GM21786 (cell line): ENCODE measurements around the gene HSFX3.
"Not testable (repeated sequence)": the region's sequence is repeated elsewhere in the genome, so short reads cannot be mapped to it uniquely, and the experiment has no call there.

Experiments used
- ATAC-seq: cut with Tn5 transposase; IDR thresholded peaks from one replicate; pipeline ENCODE4 v1.9.1; 2021; ENCODE audit not compliant: unreplicated experiment

Gene HSFX3

GRCh38 chrX:149545545-149546543, 3.9 kb downstream of the HSFX3 start:
- ATAC-seq: peak; percentile 60

- ATAC-seq: no peak
Observed at GRCh38 chrX:149541521-149542047, 8.1 kb downstream of the HSFX3 start.

- peak; percentile 80 for ATAC-seq
Observed at GRCh38 chrX:149540621-149541520, 8.9 kb downstream of the HSFX3 start, which contains the start of gene EOLA1. TSS of gene EOLA1 (plus strand) at chrX:149541012. CDS start at chrX:149545631, 4,619 bp downstream.

- ATAC-seq: peak; percentile 4
Observed at GRCh38 chrX:149540131-149540620, 9.5 kb downstream of the HSFX3 start.

GRCh38 chrX:149539283-149540130, 10.2 kb downstream of the HSFX3 start:
- ATAC-seq: peak; percentile 49

GRCh38 chrX:149537474-149537873, 12.2 kb downstream of the HSFX3 start:
- not testable (repeated sequence) for ATAC-seq

GRCh38 chrX:149534926-149535602, 14.7 kb downstream of the HSFX3 start:
- ATAC-seq: not testable (repeated sequence)

- ATAC-seq: not testable (repeated sequence)
Observed at GRCh38 chrX:149533999-149534398, 15.7 kb downstream of the HSFX3 start.

GRCh38 chrX:149532868-149533267, 16.9 kb downstream of the HSFX3 start:
- ATAC-seq: not testable (repeated sequence)

GRCh38 chrX:149531599-149531998, 18.1 kb downstream of the HSFX3 start:
- peak; percentile 77 for ATAC-seq

GRCh38 chrX:149528381-149528780, 21.3 kb downstream of the HSFX3 start:
- no peak for ATAC-seq

- ATAC-seq: no peak
Observed at GRCh38 chrX:149527705-149528104, 22.0 kb downstream of the HSFX3 start.

- not testable (repeated sequence) for ATAC-seq
Observed at GRCh38 chrX:149526318-149527033, 23.2 kb downstream of the HSFX3 start.

- peak; percentile 54 for ATAC-seq
Observed at GRCh38 chrX:149525903-149526302, 23.8 kb downstream of the HSFX3 start.

- peak; percentile 90 for ATAC-seq
Observed at GRCh38 chrX:149525389-149525788, 24.3 kb downstream of the HSFX3 start.

GRCh38 chrX:149522916-149523315, 26.8 kb downstream of the HSFX3 start:
- ATAC-seq: no peak

GRCh38 chrX:149521438-149521837, 28.3 kb downstream of the HSFX3 start:
- no peak for ATAC-seq

- not testable (repeated sequence) for ATAC-seq
Observed at GRCh38 chrX:149520636-149521277, 29.0 kb downstream of the HSFX3 start.
